Loucy (cell line): ENCODE measurements around the gene CAMTA1.

Experiments used
- H2AFZ ChIP-seq: fragments of 200-600 bp; sonication (generic); 2 replicates; pipeline ENCODE4 v1.6.0; 2016; ENCODE audit warnings: antibody characterized with exemption, mild to moderate bottlenecking, low read length, moderate library complexity
- H3F3A ChIP-seq: fragments of 200-600 bp; 2 replicates; pipeline ENCODE4 v1.6.0; 2016; ENCODE audit warnings: antibody characterized with exemption, low read depth, mild to moderate bottlenecking
- H3K27me3 ChIP-seq: fragments of 200-600 bp; sonication (generic); 2 replicates; pipeline ENCODE4 v1.6.1; 2014; ENCODE audit warnings: low read length, mild to moderate bottlenecking; ENCODE audit not compliant: insufficient read depth, poor library complexity, severe bottlenecking
- H3K36me3 ChIP-seq: fragments of 200-600 bp; sonication (generic); 2 replicates; pipeline ENCODE4 v1.6.1; 2016; ENCODE audit warnings: low read length; ENCODE audit not compliant: insufficient read depth
- H3K4me1 ChIP-seq: fragments of 200-600 bp; sonication (generic); 2 replicates; pipeline ENCODE4 v1.5.1; 2014; ENCODE audit warnings: low read length, mild to moderate bottlenecking; ENCODE audit not compliant: insufficient read depth, poor library complexity, severe bottlenecking
- H3K4me2 ChIP-seq: fragments of 200-600 bp; sonication (generic); 2 replicates; pipeline ENCODE4 v1.6.0; 2014; ENCODE audit warnings: antibody characterized with exemption, low read length, low read depth, mild to moderate bottlenecking; ENCODE audit not compliant: poor library complexity, severe bottlenecking
- H3K4me3 ChIP-seq: fragments of 200-600 bp; sonication (generic); 2 replicates; pipeline ENCODE4 v1.5.1; 2014; ENCODE audit warnings: low read length, mild to moderate bottlenecking, mixed read lengths; ENCODE audit not compliant: poor library complexity, severe bottlenecking
- H3K79me2 ChIP-seq: fragments of 200-600 bp; sonication (generic); 2 replicates; pipeline ENCODE4 v1.6.1; 2014; ENCODE audit warnings: low read length; ENCODE audit not compliant: insufficient read depth
- H3K9ac ChIP-seq: fragments of 200-600 bp; sonication (generic); 2 replicates; pipeline ENCODE4 v1.6.0; 2014; ENCODE audit warnings: mild to moderate bottlenecking, low read depth, low read length, moderate library complexity; ENCODE audit not compliant: poor library complexity, severe bottlenecking
- H3K9me2 ChIP-seq: fragments of 200-600 bp; sonication (generic); replicated peaks from 2 replicates; pipeline ENCODE4 v1.6.1; 2016; ENCODE audit warnings: low read depth, low read length, mixed read lengths
- H3K9me3 ChIP-seq: fragments of 200-600 bp; sonication (generic); 2 replicates; pipeline ENCODE4 v1.6.1; 2014; ENCODE audit warnings: mild to moderate bottlenecking, antibody characterized with exemption, low read length, low read depth; ENCODE audit not compliant: insufficient read depth
- H4K20me1 ChIP-seq: fragments of 200-600 bp; sonication (generic); 2 replicates; pipeline ENCODE4 v1.6.0; 2014; ENCODE audit warnings: antibody characterized with exemption, low read length, mild to moderate bottlenecking; ENCODE audit not compliant: insufficient read depth, poor library complexity, severe bottlenecking
- EZH2phosphoT487 ChIP-seq: fragments of 200-600 bp; IDR thresholded peaks from 2 replicates; pipeline ENCODE4 v1.6.1; 2018; ENCODE audit warnings: antibody characterized with exemption, mild to moderate bottlenecking, moderate library complexity, borderline replicate concordance
- TF ChIP-seq, protein P1 (sequence below): fragments of 200-600 bp; sonication (generic); conservative IDR thresholded peaks from 2 replicates; pipeline ENCODE4 v1.5.1; 2014; ENCODE audit warnings: mild to moderate bottlenecking, antibody characterized with exemption, low read length

Gene CAMTA1

GRCh38 chr1:6882414-6882813 lies 97.2 kb downstream of the CAMTA1 start:
- Histone ChIP-seq H3K79me2 (no peaks in the 10 kb centered on the region), H3K4me3 (no peak overlapping the region), H3F3A (no peaks in the 10 kb centered on the region), H2AFZ (no peak overlapping the region), H4K20me1 (peaks cover 3% of the 10 kb centered on the region), H3K4me2 (no peak overlapping the region), H3K4me1 (no peaks in the 10 kb centered on the region), H3K9ac (no peak overlapping the region), H3K27me3 (no peaks in the 10 kb centered on the region), H3K9me2 (no peaks in the 10 kb centered on the region), H3K9me3 (no peaks in the 10 kb centered on the region), H3K36me3 (peaks cover 12% of the 10 kb centered on the region; the same call in 1 of the 2 replicates)
- TF ChIP-seq EZH2phosphoT487 = no peak
- TF ChIP-seq, protein P1, sequence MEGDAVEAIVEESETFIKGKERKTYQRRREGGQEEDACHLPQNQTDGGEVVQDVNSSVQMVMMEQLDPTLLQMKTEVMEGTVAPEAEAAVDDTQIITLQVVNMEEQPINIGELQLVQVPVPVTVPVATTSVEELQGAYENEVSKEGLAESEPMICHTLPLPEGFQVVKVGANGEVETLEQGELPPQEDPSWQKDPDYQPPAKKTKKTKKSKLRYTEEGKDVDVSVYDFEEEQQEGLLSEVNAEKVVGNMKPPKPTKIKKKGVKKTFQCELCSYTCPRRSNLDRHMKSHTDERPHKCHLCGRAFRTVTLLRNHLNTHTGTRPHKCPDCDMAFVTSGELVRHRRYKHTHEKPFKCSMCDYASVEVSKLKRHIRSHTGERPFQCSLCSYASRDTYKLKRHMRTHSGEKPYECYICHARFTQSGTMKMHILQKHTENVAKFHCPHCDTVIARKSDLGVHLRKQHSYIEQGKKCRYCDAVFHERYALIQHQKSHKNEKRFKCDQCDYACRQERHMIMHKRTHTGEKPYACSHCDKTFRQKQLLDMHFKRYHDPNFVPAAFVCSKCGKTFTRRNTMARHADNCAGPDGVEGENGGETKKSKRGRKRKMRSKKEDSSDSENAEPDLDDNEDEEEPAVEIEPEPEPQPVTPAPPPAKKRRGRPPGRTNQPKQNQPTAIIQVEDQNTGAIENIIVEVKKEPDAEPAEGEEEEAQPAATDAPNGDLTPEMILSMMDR = no peak

DNA sequence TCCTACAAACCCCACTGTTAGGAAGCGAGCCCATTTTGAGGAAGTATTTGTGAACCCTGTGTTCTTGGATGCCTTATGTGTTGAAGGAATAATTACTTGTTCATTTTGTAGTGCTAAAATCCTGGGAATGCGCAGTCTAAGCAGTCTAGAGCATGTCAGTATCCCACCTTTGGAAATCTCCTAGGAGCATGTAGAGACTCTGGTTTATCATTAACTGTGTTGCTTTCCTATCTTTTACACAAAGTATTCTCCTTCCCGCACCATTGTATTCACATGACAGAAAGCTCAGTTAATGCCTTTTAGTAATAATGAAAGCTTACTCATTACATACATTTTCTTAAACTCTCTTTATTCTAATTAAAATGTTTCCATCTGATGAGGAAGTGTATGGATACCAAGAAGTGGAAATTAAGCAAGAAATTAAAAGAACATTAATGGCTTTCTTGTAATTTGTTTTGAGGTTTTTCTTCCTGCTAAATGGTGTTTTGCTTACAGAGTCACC lies 99.4 kb downstream of the CAMTA1 start:
- peaks cover 8% of the 10 kb centered on the region; the same call in 1 of the 2 replicates for H3K36me3 ChIP-seq
- H3K9ac ChIP-seq = no peak overlapping the region

DNA sequence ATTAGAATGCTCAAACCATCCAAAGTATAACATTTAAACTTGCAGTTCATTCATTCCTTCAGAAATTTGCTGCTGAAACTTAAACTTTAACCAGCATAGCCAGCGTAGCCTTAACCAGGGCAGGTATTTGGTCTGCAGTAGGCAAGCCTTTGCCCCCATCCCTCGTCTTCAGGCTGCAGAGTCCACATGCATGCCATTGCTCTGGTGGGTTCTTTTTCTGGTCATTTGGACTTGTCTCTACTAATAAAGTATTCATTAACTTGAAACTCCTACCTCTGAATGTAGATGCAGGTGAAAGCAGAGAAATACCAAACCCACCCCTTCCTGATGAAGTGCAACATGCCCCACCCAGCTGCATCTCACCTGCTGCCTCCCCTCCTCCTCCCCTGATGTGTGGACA lies 100.2 kb downstream of the CAMTA1 start:
- Histone ChIP-seq H3K4me2 (no peak overlapping the region), H3F3A (no peaks in the 10 kb centered on the region), H3K36me3 (peaks cover 8% of the 10 kb centered on the region; the same call in 1 of the 2 replicates), H3K79me2 (no peaks in the 10 kb centered on the region), H2AFZ (no peak overlapping the region), H3K9me3 (no peaks in the 10 kb centered on the region), H3K4me3 (no peak overlapping the region), H3K9ac (no peak overlapping the region), H3K9me2 (no peaks in the 10 kb centered on the region), H3K27me3 (no peaks in the 10 kb centered on the region), H3K4me1 (no peaks in the 10 kb centered on the region), H4K20me1 (peaks cover 3% of the 10 kb centered on the region)
- TF ChIP-seq, protein P1 = no peak
- no peak for TF ChIP-seq EZH2phosphoT487

More for the DNA sequence above, 99.4 kb downstream of the CAMTA1 start:
- Histone ChIP-seq H3K4me3 (no peak overlapping the region), H3F3A (no peaks in the 10 kb centered on the region), H2AFZ (no peak overlapping the region), H3K9me2 (no peaks in the 10 kb centered on the region), H3K27me3 (no peaks in the 10 kb centered on the region), H3K79me2 (no peaks in the 10 kb centered on the region), H3K4me1 (no peaks in the 10 kb centered on the region), H3K4me2 (no peak overlapping the region), H3K9me3 (no peaks in the 10 kb centered on the region), H4K20me1 (peaks cover 3% of the 10 kb centered on the region)
- TF ChIP-seq, protein P1 = no peak
- TF ChIP-seq EZH2phosphoT487 = no peak
